Measurements from ENCODE around the gene VPS72. TPM values are rescaled to one million over a fixed set of nuclear protein-coding genes. Genes with fewer than 3 reads are reported as not detected.
A peak's percentile ranks its signal among the peaks of the same experiment; 100 is the strongest.
"Not testable (repeated sequence)": the region's sequence is repeated elsewhere in the genome, so short reads cannot be mapped to it uniquely, and the experiment has no call there.

Gene VPS72
- total and polyA plus RNA-seq, 2 donors (not counting 3 experiments of a cell fraction or from before 2014, with no cell fraction given): 76.2 to 85.2 TPM

- peaks cover 15% of the 10 kb centered on the region for H3K79me2 ChIP-seq (ENCODE audit: control insufficient read depth, insufficient read depth, low read length)
- DNase-seq (ENCODE audit: low read depth, low spot score): peak; percentile 50
- ChIA-PET POLR2A (interaction anchor here (0.7 kb wide), 1 partner anchor 188 kb away, joined by 5 read pairs; no protein-coding TSS in a partner anchor), CTCF (interaction anchor here (0.8 to 3.2 kb wide), 7 partner anchors 33 to 146 kb away, joined by 3 to 45 read pairs (median 5); partner anchors contain the start of gene ZNF687)
- FAIRE-seq; dilution Hi-C loops (cut with MboI; ENCODE audit: extremely low pct_ligation_motif_present, low sequenced_read_pairs); H3K9me3 ChIP-seq (replicated peaks; ENCODE audit: control insufficient read depth, insufficient read depth, low read length); H3K9me1 ChIP-seq (replicated peaks; ENCODE audit: control insufficient read depth, extremely low read depth, insufficient read depth, low read length); H3K36me3 ChIP-seq (ENCODE audit: control insufficient read depth in 2 of 2, extremely low read depth in 1 of 2, insufficient read depth in 2 of 2, low read length in 2 of 2); H4K20me1 ChIP-seq (replicated peaks; ENCODE audit: control insufficient read depth, extremely low read depth, insufficient read depth, low read length); BruUV-seq (replicated peaks); H3K27me3 ChIP-seq (ENCODE audit: control insufficient read depth in 2 of 2, insufficient read depth in 2 of 2, low read length in 2 of 2); H2AFZ ChIP-seq (ENCODE audit: low read depth, low read length): not testable (repeated sequence)
- peak overlapping the region in 1 of 3 experiments; percentile 31 for H3K4me3 ChIP-seq (replicated peaks in 1 of 3; ENCODE audit: insufficient read depth in 1 of 3, low read depth in 1 of 3, low read length in 3 of 3)
- peak overlapping the region; percentile 28 for H3K9ac ChIP-seq (replicated peaks; ENCODE audit: extremely low read depth, insufficient read depth, low read length)
- TF ChIP-seq JUN (IDR thresholded peaks at IDR 0.05; ENCODE audit: borderline replicate concordance, insufficient read depth, insufficient read length, low read depth) (peak; percentile 12), FOS (IDR thresholded peaks at IDR 0.05; ENCODE audit: borderline replicate concordance, insufficient read depth, low read length) (peak; percentile 39)
- H3K4me1 ChIP-seq (ENCODE audit: control insufficient read depth, extremely low read depth, insufficient read depth, low read length): peaks cover 13% of the 10 kb centered on the region
- peak overlapping the region; percentile 51 for H3K27ac ChIP-seq (ENCODE audit: insufficient read depth, low read depth, low read length)
- intact Hi-C loops (cut with micrococcal nuclease): loop anchor here (5.0 to 10.0 kb wide), 2 partner anchors 132 to 960 kb away; partner anchors contain the start of genes ANP32E and PI4KB
- H3K4me2 ChIP-seq (ENCODE audit: insufficient read depth, low read length): peak overlapping the region; percentile 21
These were observed 5.0 kb upstream of the VPS72 start for GRCh38 chr1:151194894-151195594.

GRCh38 chr1:151193856-151194255 is 3.9 kb upstream of the VPS72 start:
- dilution Hi-C loops (cut with MboI; ENCODE audit: extremely low pct_ligation_motif_present, low sequenced_read_pairs) (no loop called here), intact Hi-C loops (cut with micrococcal nuclease) (loop anchor here (10.0 kb wide), 1 partner anchor 959 kb away; the partner anchor contains the start of gene ANP32E)
- TF ChIP-seq MYC (IDR thresholded peaks at IDR 0.05; ENCODE audit: low read depth, low read length): no peak
- Histone ChIP-seq H3K27ac (ENCODE audit: insufficient read depth, low read depth, low read length) (no peak overlapping the region), H3K9me3 (replicated peaks; ENCODE audit: control insufficient read depth, insufficient read depth, low read length) (no peaks in the 10 kb centered on the region), H3K4me1 (ENCODE audit: control insufficient read depth, extremely low read depth, insufficient read depth, low read length) (peaks cover 12% of the 10 kb centered on the region), H4K20me1 (replicated peaks; ENCODE audit: control insufficient read depth, extremely low read depth, insufficient read depth, low read length) (no peaks in the 10 kb centered on the region), H3K9ac (replicated peaks; ENCODE audit: extremely low read depth, insufficient read depth, low read length) (no peak overlapping the region), H3K9me1 (replicated peaks; ENCODE audit: control insufficient read depth, extremely low read depth, insufficient read depth, low read length) (no peaks in the 10 kb centered on the region), H3K79me2 (ENCODE audit: control insufficient read depth, insufficient read depth, low read length) (peaks cover 14% of the 10 kb centered on the region), H2AFZ (ENCODE audit: low read depth, low read length) (no peak overlapping the region), H3K4me3 (replicated peaks in 1 of 3; ENCODE audit: insufficient read depth in 1 of 3, low read depth in 1 of 3, low read length in 3 of 3) (no peak overlapping the region), H3K4me2 (ENCODE audit: insufficient read depth, low read length) (no peak overlapping the region), H3K36me3 (ENCODE audit: control insufficient read depth in 2 of 2, extremely low read depth in 1 of 2, insufficient read depth in 2 of 2, low read length in 2 of 2) (no peaks in the 10 kb centered on the region), H3K27me3 (ENCODE audit: control insufficient read depth in 2 of 2, insufficient read depth in 2 of 2, low read length in 2 of 2) (no peaks in the 10 kb centered on the region)
- CTCF ChIA-PET: no interaction called here
- POLR2A ChIA-PET: no interaction called here
- FAIRE-seq (no peak), DNase-seq (ENCODE audit: low read depth, low spot score) (no peak)
- BruUV-seq (replicated peaks): no TSS peak
